Stimulated activated CD4-positive, alpha-beta T cell treated with anti-CD3 and anti-CD28 coated beads, Interleukin-12 subunit alpha, Interleukin-12 subunit beta, amount 100 ng/mL, for 48 hours (primary cell): ENCODE measurements around the gene CHST13.

ENCODE experiments used
- DNase-seq, 3 donors: peaks; one replicate each; pipeline ENCODE4 v3.0.0-alpha.2; 2020; ENCODE audit warnings: low read depth in 2 of 3, low spot score in 1 of 3

The CHST13 gene

DNA sequence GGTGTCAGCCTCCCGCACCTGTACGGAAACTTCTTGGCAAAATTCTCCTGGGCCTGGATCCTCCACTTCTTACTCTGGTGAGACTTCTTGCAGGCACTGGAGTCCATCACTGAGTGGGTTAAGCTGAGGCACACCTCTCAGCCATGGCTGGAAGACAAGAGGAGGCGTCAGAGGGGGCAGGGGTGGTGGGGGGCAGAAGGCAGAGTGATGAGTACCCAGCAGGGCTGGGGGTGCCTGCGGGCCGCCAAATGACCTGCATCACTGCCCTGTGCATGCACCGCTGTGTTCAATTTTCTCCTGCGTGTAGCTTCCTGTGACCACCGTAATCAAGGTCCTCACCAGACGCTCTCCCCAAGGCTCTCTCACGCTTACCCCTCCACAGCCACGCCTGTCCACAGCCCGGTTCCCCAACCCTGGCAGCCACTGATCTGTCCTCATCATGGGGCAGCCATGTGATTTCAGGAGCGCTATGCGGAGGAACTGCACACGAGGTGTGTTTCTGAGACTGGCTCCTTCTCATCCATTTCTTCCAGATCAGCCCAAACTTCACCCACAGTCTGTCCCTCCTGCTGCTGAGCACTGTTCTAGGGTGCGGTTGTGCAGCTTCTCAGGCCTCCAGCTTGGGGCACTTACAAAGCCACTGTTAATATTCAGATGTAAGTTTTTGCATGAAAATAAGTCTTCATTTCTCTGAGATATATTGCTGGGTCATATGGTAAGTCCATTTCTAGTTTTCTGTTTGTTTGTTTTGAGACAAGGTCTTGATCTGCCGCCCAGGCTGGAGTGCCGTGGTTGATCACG, 29.5 kb downstream of the CHST13 start:
- no peak for DNase-seq

- DNase-seq = no peak
Observed at GRCh38 chr3:126554560-126555525, 30.9 kb downstream of the CHST13 start.

DNA sequence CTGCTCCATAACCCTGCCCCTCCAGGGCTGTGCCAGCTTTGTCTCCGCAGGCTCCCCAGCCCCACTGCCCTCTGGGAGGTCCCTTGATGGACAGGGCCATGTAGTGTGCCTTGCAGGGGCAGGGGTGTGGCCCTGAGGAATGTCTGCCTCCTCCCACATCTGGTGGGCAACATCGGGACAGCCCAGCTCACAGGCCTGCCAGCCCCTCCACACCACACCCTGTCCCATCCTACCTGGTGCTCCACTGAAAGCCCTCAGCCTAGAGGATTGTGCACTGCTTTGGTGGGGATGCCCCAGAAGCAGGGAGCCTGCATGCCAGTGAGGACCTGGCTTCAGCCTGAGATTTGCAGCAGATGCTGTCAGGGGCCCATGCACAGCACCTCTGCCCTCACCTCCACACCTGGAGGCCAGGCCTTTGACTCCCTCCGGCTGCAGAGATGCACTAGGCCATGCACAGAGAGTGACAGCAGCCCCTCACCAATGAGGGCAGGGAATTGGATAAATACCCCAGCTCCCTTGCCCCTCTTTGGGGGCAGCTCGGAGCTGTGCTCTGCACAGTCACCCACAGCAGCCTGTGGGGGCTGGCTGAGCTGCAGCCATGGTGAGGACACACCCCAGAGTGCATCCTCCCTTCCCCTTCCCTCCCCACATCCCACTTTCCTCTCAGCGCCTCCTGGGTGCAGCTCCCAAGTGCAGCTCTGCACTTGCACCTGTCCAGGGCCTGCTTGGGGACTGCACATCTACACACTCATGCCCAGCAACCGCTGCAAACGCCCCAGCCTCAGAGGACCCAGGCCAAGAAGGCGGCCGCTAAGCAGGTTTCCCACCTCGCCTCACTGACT, 32.1 kb downstream of the CHST13 start:
- DNase-seq = no peak

GRCh38 chr3:126556637-126557414, 32.9 kb downstream of the CHST13 start:
- no peak for DNase-seq

- DNase-seq = no peak
Observed at GRCh38 chr3:126557415-126557745, 33.4 kb downstream of the CHST13 start.

GRCh38 chr3:126557761-126558160, 33.8 kb downstream of the CHST13 start:
- DNase-seq = no peak

DNA sequence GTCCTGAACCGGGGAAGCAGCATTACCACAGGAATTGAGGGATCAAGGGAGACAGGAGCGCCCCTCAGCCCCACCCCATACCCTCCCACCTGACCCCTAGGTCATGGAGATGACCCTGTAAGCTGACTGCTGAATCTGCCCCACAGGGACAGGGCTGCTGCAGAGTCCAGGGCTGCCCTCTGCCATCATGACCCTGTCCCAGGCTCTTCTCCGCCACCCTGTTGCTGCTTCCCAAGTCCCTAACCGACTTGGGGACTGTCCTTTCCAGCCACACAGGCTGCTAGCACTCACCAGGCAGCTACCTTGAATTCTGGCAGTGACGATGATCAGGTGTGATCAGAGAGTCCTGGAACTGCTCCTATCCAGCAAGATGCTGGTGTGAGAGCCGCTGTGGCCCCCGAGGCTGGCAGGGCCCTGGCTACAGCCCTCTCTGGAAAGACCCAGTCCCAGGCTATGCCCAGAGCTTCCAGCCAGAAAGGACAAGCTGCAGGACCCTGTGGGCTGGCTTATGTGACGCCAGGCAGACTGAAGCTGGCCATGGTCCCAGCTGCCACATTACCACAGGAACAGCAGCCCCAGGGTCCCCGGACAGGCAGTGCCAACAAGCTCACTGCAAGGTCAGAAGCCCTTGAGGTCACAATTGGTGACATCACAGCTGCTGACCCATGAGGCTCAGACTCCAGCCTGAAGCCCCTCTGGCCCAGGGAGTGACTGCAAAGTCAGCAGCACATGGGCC, 34.5 kb downstream of the CHST13 start, which contains the start of gene C3orf22:
TSS of gene C3orf22 (minus strand) at position 597 of the 736 bp plus-strand sequence. CDS start 5,542 bp downstream, outside the sequence.
- DNase-seq = no peak

DNA sequence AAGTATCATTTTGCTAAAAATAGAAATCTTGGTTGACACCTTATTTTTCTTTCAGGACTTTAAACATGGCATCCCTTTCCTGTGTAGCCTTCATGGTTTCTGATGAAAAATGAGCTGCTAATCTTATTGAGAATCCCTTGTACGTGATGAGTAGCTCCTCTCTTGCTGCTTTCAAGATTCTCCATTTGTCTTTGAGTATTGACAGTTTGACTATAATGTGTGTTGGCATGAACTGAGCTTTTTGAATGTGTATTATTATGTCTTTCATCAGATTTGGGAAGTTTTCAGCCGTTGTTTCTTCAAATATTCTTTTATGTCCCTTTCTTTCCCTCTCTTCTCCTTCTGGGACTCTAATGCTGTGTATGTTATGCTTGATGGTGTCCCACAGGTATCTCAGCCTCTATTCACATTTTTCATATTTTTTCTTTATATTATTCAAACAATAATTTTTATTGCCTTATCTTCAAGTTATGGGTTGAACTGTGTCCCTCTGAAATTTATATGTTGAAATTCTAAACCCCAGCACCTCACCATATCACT, 38.9 kb downstream of the CHST13 start:
- no peak for DNase-seq

DNA sequence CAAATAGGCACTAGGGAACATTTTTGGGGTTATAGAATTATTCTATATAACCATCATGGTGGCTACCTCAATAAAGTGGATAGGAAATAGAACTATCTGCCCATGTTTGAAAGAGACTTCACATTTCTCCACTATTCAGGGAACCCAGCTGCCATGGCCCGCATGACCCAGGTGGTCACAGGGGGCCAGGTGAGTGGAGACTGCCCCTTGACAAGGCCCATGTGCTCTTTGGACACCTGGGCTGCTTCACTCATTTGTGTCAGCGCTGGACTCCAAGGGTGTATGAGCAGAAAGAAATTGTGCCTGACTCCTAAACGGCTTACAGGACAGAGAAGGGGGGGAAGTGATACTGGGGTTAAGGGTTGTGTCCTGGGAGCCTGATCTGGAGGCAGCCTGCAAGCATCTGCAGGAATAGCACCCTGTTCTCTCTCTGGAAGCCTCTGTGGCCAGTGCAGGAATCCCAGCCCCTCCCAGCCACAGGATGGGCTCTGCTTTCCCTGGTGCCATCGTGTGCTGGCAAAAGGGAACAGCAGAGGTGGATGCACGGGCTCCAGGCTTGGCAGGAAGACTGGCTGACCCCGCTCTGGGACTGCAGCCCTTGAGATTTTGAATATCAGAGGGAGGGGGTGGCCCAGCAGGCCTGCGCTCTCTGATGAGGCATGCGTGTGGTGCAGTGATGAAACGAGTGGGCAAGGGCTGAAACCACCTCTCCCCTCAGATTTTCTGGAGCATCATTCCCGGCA, 43.9 kb downstream of the CHST13 start:
- no peak for DNase-seq

- no peak for DNase-seq
Observed at GRCh38 chr3:126568776-126569342, 44.9 kb downstream of the CHST13 start.

DNA sequence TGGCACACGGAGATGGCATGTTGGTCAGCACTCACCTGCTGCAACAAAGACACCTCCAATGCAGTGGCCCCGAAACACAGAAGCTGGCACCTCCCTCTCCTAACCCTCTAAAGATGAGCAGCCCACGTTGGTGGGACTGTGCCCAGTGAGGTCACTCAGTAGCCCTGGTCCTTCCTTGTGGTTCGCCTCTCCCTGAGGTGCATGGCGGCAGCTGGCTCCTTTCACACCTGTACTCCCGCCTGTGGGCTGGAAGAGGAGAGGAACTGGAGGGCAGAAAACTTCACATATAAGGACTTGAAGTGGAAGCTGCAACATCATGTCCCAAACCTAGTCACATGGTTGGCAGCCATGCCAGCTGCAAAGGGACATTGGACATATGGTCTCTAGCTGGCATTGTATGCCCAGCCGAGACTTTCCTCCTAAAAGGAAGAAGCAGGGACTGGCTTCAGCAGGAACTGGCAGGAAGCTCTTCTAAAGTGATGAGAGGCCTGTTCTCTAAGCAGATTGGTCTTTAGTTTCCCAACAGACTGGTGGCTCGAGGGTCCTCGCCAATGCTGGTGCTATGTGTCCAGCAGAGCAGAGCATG, 45.5 kb downstream of the CHST13 start:
- no peak for DNase-seq

DNA sequence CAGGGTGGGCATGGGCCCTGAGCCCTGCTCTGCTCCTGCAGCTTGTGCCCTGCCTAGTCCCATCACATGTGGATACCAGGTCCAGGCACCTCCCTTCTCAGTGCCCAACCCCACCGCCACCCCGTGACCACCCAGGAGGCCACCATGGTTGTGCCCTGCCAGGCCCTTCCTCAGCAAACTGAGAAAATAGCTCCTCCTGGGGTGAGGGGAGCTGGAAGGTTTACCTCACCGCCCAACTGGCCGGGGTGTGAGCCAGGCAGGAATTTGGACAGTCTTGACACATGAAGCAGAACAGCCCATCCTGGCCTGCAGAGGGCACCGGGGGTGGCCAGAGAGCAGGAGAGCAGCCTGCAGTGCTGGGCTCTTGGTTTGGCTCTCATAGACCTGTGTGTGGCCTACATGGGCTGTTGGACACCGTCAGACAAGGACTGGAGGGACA, 46.2 kb downstream of the CHST13 start:
- DNase-seq = no peak

DNA sequence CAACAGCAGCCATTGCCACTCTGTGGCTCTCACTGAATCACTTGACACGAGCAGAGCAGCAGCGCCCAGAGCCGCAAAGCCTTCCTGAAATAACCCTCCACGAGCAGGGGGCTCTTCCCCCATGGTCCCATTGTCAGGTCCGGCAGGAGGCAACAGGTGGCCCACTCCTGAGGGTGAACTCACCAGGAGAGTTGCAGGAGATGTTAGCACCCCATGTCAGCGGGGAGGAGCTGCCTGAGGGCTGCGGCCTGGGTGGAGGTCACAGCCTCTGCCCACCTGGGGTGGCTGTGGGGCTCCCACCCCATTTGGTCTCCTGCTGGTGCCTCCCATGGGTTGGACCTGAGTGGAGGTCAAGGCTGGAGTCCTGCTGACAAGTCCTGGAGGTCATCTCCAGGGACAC, 47.1 kb downstream of the CHST13 start:
- no peak for DNase-seq

GRCh38 chr3:126573492-126574117, 49.6 kb downstream of the CHST13 start:
- DNase-seq = no peak

- DNase-seq = no peak
Observed at GRCh38 chr3:126577261-126577660, 53.3 kb downstream of the CHST13 start.

DNA sequence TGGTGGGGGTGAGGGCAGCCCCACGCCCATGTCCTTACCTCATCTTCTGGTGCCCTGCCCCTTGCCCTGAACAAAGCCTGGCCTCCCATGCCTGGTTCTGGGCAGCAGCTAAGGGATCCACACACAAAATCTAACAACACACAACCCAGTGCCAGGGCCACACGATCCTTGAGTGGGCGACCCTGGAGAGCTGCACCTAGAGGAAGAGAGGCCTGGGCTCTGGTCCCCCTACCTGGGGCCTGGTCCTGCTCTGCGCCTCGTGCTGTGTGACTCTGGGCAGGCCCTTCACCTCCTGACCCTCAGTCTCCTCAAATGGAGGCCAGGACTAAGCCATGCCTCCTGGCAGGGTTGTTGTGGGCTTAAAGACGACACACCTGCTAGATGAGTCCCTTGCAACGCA, 54.7 kb downstream of the CHST13 start:
- DNase-seq = no peak

GRCh38 chr3:126580746-126581145, 56.8 kb downstream of the CHST13 start:
- no peak for DNase-seq

DNA sequence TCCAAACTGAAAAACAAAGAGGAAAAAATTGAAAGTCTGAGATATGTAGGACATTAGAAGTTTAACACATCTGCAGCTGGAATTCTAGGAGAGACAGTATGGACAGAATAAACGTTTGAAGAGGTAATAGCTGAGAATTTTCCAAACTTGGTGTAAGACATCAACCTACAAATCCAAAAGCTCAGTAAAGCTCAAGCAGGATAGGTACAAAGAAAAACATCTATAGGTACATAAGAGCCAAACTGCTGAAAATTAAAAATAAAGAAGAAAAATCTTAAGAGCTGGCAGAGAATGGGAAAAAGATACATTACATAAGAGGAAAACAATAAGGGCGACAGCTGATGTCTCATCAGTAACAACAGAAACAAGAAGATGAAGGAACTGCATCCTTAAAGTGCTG, 57.6 kb downstream of the CHST13 start:
- DNase-seq = no peak
